HK-2 (cell line): ENCODE data around the gene FYN.

Experiments
- DNase-seq: peaks from one replicate; pipeline ENCODE4 v3.0.0-alpha.2; 2018; ENCODE audit not compliant: unreplicated experiment

Gene FYN

GRCh38 chr6:111770263-111771093 is 102.8 kb downstream of the FYN start:
- no peak for DNase-seq

DNA sequence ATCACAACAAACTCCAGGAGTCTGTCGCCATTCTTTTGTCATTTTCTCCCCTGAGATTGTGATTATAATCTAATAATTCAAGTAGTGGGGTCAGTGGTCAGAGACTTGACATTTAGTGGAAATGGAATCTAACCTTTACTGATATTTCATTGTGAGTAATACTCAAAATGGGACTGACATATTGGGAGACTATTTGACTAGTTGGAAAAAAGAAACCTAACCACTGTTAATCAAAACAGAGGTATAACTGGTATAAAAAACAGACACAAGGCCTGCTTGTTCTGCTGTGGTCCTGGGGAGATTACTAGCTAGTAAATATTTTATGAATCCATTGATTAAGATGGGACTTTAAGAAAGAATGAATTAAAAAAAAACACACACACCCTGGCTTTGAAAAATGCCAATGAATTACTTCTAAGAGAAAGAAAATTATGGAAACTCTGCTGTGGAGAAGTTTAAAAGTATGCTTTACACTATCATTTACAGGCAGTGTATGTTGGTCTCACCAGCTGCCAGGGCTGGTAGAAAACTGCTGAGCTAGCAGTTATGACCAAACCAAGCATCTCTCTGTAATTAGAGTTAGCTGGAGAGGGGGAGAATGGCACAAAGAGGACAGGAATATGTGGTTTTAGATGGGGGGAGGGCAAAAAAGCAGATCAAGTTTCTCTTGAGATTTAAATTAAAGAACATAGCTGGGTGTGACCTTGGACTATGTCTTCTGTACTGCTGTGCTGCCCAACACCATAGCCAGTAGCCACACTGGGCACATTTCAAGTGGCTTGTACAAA is 103.7 kb downstream of the FYN start:
- DNase-seq, result no peak

DNA sequence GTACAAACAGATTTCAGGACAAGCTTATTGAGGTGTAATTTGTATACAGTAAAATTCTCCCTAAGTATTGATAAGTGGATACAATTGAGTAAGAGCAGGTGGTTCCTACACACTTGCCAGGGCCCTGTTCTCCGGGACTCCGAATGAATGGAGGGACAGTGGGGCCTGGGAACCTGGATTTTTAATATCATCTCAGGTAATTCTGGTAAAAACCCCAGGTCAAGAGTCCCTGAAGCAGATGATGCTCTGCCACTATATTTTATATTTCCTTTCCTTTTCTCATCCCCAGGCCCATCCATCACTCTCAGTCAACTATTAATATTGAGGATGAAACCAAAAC is 104.9 kb downstream of the FYN start:
- no peak for DNase-seq

DNA sequence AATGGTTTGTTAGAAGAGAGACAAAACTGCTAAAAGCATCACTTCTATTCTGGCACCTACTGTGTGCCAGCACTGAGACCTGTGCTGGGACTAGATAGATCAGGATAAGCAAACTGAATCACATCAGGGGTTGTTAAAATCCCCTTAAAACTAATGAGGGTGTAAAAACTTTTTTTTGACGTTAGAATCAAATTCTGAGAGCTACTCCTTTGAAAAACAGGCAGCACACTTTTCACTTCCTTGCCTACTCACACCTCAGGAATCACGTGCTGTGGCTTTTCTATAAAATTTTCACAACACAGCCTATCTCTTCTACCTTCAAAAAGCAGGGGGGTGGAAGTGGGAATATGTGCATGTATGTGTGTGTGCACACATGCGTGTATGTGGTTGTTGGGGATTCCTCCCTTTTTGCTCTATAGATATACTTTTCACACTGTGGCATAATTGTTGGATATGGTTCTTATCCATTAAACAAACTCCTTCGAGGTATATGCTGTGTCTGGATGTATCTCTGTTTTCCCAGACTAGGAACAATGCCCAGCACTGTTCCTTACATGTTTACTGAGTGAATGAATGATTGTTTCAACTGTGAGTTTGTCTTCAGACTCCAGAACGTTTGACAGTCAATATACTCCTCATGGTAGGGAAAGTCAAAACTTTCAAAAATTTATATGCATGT is 105.4 kb downstream of the FYN start:
- no peak for DNase-seq

DNA sequence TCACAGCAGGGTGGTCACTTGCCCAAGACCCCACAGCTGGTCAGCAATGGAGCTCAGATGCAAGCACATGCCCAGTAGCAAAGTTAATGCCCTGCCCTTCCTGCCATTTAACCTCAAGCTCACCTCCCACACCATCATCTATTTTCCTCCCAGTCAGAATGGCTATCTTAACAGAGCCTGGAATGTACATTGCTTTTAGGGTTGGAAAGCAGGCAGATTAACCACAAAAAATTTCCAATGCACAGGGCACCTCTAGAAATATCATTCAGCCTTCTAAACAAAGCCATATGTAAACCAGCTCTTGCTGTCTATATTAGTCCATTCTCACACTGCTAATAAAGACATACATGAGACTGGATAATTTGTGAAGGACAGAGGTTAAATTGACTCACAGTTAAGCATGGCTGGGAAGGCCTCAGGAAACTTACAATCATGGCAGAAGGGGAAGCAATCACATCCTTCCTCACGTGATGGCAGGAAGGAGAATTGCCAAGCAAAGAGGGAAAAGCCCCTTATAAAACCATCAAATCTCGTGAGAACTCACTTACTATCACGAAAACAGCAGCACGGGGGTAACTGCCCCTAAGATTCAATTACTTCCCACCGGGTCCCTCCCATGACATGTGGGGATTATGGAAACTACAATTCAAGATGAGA is 106.9 kb downstream of the FYN start:
- no peak for DNase-seq

- DNase-seq, result no peak
Observed at GRCh38 chr6:111765763-111766162, 107.5 kb downstream of the FYN start.

- DNase-seq, result no peak
Observed at GRCh38 chr6:111764238-111765175, 108.7 kb downstream of the FYN start.

DNA sequence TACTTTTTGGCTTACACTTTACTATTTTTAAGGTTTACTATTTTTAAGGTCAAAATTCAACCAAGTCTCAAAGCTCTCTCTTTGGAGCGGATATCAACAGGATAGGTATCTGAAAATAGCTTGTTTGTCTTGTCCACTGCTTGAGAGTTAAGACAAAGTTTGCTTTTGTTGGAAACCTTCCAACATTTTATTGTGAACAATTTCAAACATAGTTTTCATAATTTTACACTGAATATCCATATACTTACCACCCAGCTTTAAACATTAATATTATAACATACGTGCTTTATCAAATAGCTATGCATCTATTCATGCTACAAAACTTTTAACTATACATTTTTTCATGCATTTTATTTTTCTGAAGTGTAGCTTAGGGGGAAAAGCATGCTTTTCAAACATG is 109.9 kb downstream of the FYN start:
- DNase-seq, result no peak

DNA sequence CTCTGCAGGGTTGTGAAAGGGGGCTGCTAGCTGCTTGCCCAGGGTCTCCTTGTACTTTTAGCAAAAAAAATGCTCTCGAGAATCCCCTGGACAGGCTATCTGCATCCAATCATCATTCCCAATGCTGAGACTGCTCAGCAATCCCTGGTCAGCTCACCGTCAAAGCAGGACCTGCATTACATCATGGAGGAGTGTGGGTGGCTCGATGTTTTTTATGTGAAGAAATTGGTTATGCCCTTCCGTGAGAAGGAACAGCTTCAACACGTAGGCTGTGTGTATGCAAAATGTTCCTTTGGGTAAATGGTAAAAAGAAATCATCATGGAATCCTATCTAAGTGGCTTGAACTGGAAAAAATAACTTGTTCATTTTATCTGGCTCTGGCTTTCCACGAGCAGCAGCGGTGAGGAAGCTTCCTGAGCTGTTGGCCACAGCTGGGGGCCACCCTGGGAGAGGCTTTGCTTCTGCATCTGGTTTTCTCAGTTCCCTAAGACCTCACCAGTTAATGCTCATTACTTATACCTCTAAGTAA is 111.4 kb downstream of the FYN start:
- DNase-seq, result no peak

DNA sequence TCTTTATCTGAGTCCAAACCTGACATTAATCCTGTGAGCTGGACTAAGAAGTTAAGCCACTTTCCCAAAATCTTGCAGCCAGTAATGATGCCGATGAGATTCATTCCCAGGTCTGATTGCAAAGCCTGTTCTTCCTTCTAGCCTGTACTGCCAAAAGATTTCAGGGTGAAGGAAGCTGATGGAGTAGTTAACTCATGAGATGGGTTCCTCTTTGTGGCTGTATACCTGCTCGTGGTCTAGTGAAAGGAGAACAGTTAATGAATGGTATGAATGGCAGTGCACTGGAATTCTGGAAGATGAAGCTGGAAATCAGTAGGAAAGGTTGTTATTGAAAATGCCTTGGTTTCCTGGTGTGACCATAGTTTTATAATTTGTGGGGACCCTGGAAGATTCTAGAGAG is 112.0 kb downstream of the FYN start:
- DNase-seq, result no peak

GRCh38 chr6:111759836-111760785 is 113.1 kb downstream of the FYN start:
- no peak for DNase-seq

DNA sequence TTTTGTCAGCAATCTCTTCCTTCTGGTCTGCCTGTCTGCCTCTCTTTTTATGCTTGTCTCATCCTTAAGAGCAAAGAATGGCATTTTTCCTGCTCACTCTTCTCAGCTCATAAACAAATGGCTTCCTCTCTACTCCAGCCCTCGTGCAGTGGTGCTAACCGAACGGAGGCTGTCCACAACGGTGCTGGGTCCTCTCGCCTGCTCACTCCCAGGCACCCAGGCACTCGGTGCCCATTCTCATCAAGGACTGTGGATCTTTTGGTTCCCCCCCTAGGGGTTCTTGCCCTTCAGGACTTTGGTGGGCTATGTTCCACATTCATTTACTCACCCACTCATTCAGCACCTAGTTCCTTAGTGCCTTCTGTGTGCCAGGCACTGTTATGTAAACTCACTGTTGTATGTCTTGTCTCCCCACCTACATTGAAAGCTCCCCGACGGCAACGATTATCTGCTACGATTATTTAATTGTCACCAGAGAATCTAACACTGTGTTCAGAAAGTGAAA is 113.9 kb downstream of the FYN start:
- no peak for DNase-seq

DNA sequence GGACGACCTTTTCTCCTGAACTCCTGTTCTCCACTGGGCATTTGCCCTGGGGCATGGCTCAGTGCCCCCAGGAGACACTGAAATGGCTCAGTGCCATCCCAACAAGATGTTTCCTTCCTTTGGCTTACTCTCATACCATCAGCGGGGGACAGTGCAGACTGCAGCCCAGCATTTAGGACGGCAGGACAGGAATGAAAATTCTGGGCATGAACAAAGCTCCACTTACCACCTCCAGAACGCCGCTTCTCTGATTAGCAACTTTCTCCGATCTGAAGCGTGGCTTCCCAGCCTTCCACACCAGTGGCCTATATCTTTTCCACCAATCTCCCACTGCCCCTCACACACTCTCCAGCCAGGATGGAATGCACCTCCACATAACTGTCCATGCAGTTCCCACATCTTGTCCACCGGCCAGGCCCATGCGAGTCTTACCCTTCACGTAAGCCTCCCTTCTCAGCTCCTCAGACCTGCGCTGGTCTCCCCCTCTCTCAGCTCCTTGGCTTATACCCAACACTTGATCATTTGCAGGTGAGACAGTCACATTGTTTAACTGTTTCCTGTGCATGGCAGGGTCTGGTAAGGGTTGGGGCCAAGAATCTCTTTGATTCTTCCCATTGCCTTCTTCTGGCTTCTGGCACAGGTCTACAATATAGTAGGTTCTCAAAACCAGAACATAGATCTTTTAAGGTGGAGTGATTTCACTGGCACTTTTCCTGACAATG is 114.5 kb downstream of the FYN start:
- no peak for DNase-seq

GRCh38 chr6:111757342-111757741 is 115.9 kb downstream of the FYN start:
- no peak for DNase-seq

DNA sequence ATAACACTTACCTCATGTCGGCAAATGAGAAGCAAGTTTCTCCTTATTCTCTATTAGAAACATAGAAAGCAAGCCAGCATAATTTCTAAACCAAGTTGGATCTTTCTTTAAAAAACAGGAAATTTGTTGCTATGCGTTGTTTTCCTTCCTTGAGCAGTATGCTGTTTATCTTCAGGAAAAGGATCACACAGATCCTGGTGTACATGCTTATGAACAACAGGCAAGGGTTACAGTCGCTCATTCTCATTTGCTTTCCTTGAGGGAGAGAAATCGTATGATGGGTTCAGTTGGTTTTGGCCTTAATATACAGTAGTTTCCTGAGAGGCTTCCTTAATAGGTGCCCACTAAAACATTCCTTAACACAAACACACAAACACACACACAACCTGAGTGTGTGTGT is 118.8 kb downstream of the FYN start:
- no peak for DNase-seq

GRCh38 chr6:111753573-111753972 is 119.7 kb downstream of the FYN start:
- DNase-seq, result no peak

DNA sequence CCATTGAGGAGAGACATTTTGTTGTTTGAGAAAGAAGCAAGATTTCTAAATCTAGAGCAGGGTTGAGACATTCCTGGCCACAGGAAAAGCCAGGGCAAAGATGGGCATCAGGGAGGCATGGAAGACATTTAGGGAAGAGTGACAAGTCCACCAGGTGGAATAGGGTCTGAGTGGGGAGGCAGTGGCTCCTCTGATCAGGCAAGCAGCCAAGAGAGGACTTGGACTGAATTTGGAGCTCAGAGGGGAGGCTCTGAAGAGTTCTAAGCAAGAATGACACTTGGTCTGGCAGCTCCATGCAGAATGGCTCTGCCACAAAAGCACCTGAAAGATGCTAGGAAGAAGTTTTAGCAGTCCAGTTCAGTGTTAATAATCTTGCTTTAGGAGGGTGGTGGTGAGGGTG is 120.8 kb downstream of the FYN start:
- DNase-seq, result no peak

- no peak for DNase-seq
Observed at GRCh38 chr6:111750753-111751673, 122.2 kb downstream of the FYN start.
